MM.1S (cell line): ENCODE data around the gene ANKK1.

ENCODE experiments used
- DNase-seq: peaks from one replicate; pipeline ENCODE4 v3.0.0-alpha.2; 2015
- H2AFZ ChIP-seq: fragments of 300-600 bp; sonication (generic); 2 replicates; pipeline ENCODE4 v1.6.0; 2016; ENCODE audit warnings: antibody characterized with exemption, low read length
- H3F3A ChIP-seq: fragments of 300-600 bp; sonication (generic); 2 replicates; pipeline ENCODE4 v1.6.1; 2016; ENCODE audit warnings: mild to moderate bottlenecking, antibody characterized with exemption, low read length, moderate library complexity, mixed read lengths; ENCODE audit not compliant: insufficient read depth
- H3K27ac ChIP-seq: fragments of 300-600 bp; sonication (generic); 2 replicates; pipeline ENCODE4 v1.5.1; 2016; ENCODE audit warnings: mild to moderate bottlenecking, low read length
- H3K27me3 ChIP-seq: fragments of 300-600 bp; sonication (generic); replicated peaks from 2 replicates; pipeline ENCODE4 v1.6.0; 2016; ENCODE audit warnings: low read length; ENCODE audit not compliant: insufficient read depth
- H3K36me3 ChIP-seq: fragments of 300-600 bp; sonication (generic); replicated peaks from 2 replicates; pipeline ENCODE4 v1.6.1; 2016; ENCODE audit warnings: mild to moderate bottlenecking, low read length, mixed read lengths; ENCODE audit not compliant: insufficient read depth
- H3K4me1 ChIP-seq: fragments of 300-600 bp; sonication (generic); 2 replicates; pipeline ENCODE4 v1.6.1; 2016; ENCODE audit warnings: low read length, mixed read lengths
- H3K4me2 ChIP-seq: fragments of 300-600 bp; sonication (generic); 2 replicates; pipeline ENCODE4 v1.6.0; 2016; ENCODE audit warnings: low read depth, low read length
- H3K4me3 ChIP-seq: fragments of 300-600 bp; sonication (generic); 2 replicates; pipeline ENCODE4 v1.5.1; 2016; ENCODE audit warnings: low read length, mixed read lengths
- H3K79me2 ChIP-seq: fragments of 300-600 bp; sonication (generic); 2 replicates; pipeline ENCODE4 v1.6.1; 2016; ENCODE audit warnings: mixed run types, low read length, mixed read lengths
- H3K9ac ChIP-seq: fragments of 300-600 bp; sonication (generic); 2 replicates; pipeline ENCODE4 v1.6.1; 2016; ENCODE audit warnings: low read length, mixed read lengths
- H3K9me2 ChIP-seq: fragments of 300-600 bp; sonication (generic); replicated peaks from 2 replicates; pipeline ENCODE4 v1.6.1; 2016; ENCODE audit warnings: mild to moderate bottlenecking, low read length, mixed read lengths; ENCODE audit not compliant: insufficient read depth
- H3K9me3 ChIP-seq: fragments of 300-600 bp; sonication (generic); replicated peaks from 2 replicates; pipeline ENCODE4 v1.6.1; 2016; ENCODE audit warnings: mild to moderate bottlenecking, low read length, mixed read lengths; ENCODE audit not compliant: insufficient read depth
- H4K20me1 ChIP-seq: fragments of 300-600 bp; sonication (generic); 2 replicates; pipeline ENCODE4 v1.6.1; 2016; ENCODE audit warnings: mild to moderate bottlenecking, low read length, moderate library complexity, mixed read lengths; ENCODE audit not compliant: insufficient read depth
- CTCF ChIP-seq: fragments of 300-600 bp; sonication (generic); IDR thresholded peaks from 2 replicates; pipeline ENCODE4 v1.5.1; 2016; ENCODE audit warnings: antibody characterized with exemption, low read length, mixed read lengths
- EZH2 ChIP-seq: fragments of 300-600 bp; sonication (generic); optimal IDR thresholded peaks from 2 replicates; pipeline ENCODE3; 2017; ENCODE audit warnings: low read depth, mild to moderate bottlenecking, antibody characterized with exemption, low read length, mixed read lengths
- EZH2phosphoT487 ChIP-seq: fragments of 300-600 bp; sonication (generic); IDR thresholded peaks from 2 replicates; pipeline ENCODE4 v1.6.1; 2018; ENCODE audit warnings: antibody characterized with exemption, low read length

Gene ANKK1

GRCh38 chr11:113415343-113415742 lies 27.8 kb downstream of the ANKK1 start:
- no peaks in the 10 kb centered on the region for H4K20me1 ChIP-seq

GRCh38 chr11:113417428-113417827 lies 29.8 kb downstream of the ANKK1 start:
- H3K36me3 ChIP-seq, result no peaks in the 10 kb centered on the region
- no peaks in the 10 kb centered on the region for H3K27me3 ChIP-seq
- peaks cover 21% of the 10 kb centered on the region for H3K4me1 ChIP-seq
- no peaks in the 10 kb centered on the region for H3K9me2 ChIP-seq
- peak overlapping the region; percentile 73; the same call in 1 of the 2 replicates for H3K27ac ChIP-seq
- no peaks in the 10 kb centered on the region for H3K9me3 ChIP-seq
- H3K4me2 ChIP-seq, result peak overlapping the region; percentile 52; the same call in 1 of the 2 replicates
- no peaks in the 10 kb centered on the region for H3K79me2 ChIP-seq
- no peaks in the 10 kb centered on the region for H4K20me1 ChIP-seq
- no peak overlapping the region for H3K4me3 ChIP-seq
- peak overlapping the region; percentile 82 for H2AFZ ChIP-seq
- 0 out of 2 replicates have a peak overlapping the region, but pooled peaks have one; percentile 1 for H3K9ac ChIP-seq
- peaks cover 8% of the 10 kb centered on the region for H3F3A ChIP-seq
- DNase-seq, result peak; percentile 94
- TF ChIP-seq EZH2 (no peak), EZH2phosphoT487 (no peak), CTCF (no peak)

More at GRCh38 chr11:113415343-113415742, 27.8 kb downstream of the ANKK1 start:
- Histone ChIP-seq H3K9ac (no peak overlapping the region), H3K4me3 (no peak overlapping the region), H3F3A (peaks cover 8% of the 10 kb centered on the region), H3K27me3 (no peaks in the 10 kb centered on the region), H3K27ac (no peak overlapping the region), H3K36me3 (no peaks in the 10 kb centered on the region), H3K4me1 (peaks cover 21% of the 10 kb centered on the region), H3K9me2 (no peaks in the 10 kb centered on the region), H3K79me2 (no peaks in the 10 kb centered on the region), H3K9me3 (no peaks in the 10 kb centered on the region), H3K4me2 (no peak overlapping the region), H2AFZ (no peak overlapping the region)
- no peak for DNase-seq
- TF ChIP-seq EZH2 (no peak), CTCF (no peak), EZH2phosphoT487 (no peak)

- Histone ChIP-seq H4K20me1 (no peaks in the 10 kb centered on the region), H3K9ac (no peak overlapping the region), H3F3A (peaks cover 8% of the 10 kb centered on the region), H2AFZ (no peak overlapping the region), H3K4me1 (peaks cover 21% of the 10 kb centered on the region), H3K9me2 (no peaks in the 10 kb centered on the region), H3K4me2 (no peak overlapping the region), H3K27me3 (no peaks in the 10 kb centered on the region), H3K36me3 (no peaks in the 10 kb centered on the region), H3K79me2 (no peaks in the 10 kb centered on the region), H3K27ac (no peak overlapping the region), H3K4me3 (no peak overlapping the region), H3K9me3 (no peaks in the 10 kb centered on the region)
- TF ChIP-seq EZH2phosphoT487, result no peak
- no peak for TF ChIP-seq CTCF
- no peak for TF ChIP-seq EZH2
- no peak for DNase-seq
These were observed 31.9 kb downstream of the ANKK1 start for GRCh38 chr11:113419454-113420003.
